ENCODE results near the gene EFCAB9.
A peak's percentile ranks its signal among the peaks of the same experiment; 100 is the strongest.

The EFCAB9 gene

DNA sequence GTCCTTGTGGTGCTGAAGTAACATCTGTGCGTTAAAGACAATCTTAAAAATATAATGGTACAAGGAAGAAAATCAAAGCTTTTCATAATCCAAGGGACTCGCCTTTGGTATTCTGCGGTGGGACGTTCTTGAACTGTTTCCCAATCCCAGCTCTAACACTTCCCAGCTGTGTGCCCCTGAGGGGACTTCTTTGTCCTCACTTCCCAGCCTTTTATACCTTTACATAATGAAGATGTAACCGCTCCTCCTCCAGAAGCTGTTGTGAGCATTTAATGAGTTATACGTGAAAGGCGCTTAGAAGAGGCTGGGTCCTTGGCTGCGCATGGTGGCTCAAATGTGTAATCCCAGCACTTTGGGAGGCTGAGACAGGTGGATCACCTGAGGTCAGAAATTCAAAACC is 22.9 kb upstream of the EFCAB9 start:
- TF ChIP-seq SPI1 (IDR thresholded peaks at IDR 0.05; ENCODE audit: borderline replicate concordance, low read depth) (no peak), POLR2AphosphoS5 (IDR thresholded peaks at IDR 0.05; ENCODE audit: low read depth) (no peak), GABPA (IDR thresholded peaks at IDR 0.05; ENCODE audit: low read depth) (no peak)
- TF ChIP-seq, protein P1, sequence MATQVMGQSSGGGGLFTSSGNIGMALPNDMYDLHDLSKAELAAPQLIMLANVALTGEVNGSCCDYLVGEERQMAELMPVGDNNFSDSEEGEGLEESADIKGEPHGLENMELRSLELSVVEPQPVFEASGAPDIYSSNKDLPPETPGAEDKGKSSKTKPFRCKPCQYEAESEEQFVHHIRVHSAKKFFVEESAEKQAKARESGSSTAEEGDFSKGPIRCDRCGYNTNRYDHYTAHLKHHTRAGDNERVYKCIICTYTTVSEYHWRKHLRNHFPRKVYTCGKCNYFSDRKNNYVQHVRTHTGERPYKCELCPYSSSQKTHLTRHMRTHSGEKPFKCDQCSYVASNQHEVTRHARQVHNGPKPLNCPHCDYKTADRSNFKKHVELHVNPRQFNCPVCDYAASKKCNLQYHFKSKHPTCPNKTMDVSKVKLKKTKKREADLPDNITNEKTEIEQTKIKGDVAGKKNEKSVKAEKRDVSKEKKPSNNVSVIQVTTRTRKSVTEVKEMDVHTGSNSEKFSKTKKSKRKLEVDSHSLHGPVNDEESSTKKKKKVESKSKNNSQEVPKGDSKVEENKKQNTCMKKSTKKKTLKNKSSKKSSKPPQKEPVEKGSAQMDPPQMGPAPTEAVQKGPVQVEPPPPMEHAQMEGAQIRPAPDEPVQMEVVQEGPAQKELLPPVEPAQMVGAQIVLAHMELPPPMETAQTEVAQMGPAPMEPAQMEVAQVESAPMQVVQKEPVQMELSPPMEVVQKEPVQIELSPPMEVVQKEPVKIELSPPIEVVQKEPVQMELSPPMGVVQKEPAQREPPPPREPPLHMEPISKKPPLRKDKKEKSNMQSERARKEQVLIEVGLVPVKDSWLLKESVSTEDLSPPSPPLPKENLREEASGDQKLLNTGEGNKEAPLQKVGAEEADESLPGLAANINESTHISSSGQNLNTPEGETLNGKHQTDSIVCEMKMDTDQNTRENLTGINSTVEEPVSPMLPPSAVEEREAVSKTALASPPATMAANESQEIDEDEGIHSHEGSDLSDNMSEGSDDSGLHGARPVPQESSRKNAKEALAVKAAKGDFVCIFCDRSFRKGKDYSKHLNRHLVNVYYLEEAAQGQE (IDR thresholded peaks at IDR 0.05; ENCODE audit: insufficient replicate concordance, low read depth) = no peak
- TF ChIP-seq, protein P2, sequence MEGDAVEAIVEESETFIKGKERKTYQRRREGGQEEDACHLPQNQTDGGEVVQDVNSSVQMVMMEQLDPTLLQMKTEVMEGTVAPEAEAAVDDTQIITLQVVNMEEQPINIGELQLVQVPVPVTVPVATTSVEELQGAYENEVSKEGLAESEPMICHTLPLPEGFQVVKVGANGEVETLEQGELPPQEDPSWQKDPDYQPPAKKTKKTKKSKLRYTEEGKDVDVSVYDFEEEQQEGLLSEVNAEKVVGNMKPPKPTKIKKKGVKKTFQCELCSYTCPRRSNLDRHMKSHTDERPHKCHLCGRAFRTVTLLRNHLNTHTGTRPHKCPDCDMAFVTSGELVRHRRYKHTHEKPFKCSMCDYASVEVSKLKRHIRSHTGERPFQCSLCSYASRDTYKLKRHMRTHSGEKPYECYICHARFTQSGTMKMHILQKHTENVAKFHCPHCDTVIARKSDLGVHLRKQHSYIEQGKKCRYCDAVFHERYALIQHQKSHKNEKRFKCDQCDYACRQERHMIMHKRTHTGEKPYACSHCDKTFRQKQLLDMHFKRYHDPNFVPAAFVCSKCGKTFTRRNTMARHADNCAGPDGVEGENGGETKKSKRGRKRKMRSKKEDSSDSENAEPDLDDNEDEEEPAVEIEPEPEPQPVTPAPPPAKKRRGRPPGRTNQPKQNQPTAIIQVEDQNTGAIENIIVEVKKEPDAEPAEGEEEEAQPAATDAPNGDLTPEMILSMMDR (IDR thresholded peaks at IDR 0.05; ENCODE audit: insufficient read depth, low read length) = no peak
- DNase-seq (ENCODE audit: low read depth in 1 of 2, low spot score in 1 of 2) = no peak
- no peak overlapping the region for H3K27ac ChIP-seq (replicated peaks)
- H3K27me3 ChIP-seq (ENCODE audit: insufficient read depth, poor library complexity, severe bottlenecking) = no peaks in the 10 kb centered on the region
- H3K4me3 ChIP-seq (replicated peaks; ENCODE audit: insufficient read depth, low read length) = no peak overlapping the region

DNA sequence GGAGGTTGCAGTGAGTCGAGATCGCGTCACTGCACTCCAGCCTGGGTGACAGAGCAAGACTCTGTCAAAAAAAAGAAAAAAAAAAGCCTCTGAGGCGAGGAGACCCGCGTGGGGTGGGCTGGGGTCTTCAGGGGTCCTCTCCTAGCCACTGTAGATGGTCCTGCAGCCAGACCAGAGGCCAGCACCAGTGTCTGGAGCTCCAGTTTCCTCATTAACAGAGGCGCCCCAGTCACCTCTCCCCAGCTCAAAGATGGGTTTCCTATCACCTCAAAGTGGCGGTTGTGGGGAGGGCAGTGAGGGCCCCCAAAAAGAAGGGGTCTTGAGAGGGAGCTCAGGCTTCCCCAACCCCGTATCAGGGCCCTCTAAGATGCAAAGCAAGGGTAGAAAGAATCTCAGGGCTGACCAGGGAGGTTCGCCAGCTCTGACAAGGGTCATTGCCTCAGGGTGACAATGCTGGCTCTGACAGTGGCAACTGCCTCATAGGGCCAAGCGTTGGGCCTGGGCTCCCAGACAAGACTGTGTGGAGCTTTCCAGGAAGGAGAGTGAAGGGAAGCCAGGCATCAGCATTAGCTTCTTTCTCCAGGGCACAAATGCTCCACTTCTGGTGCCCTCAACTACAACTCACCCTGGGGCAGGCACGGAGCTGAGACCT is 20.9 kb upstream of the EFCAB9 start:
- Histone ChIP-seq H3K27me3 (ENCODE audit: insufficient read depth, poor library complexity, severe bottlenecking) (no peaks in the 10 kb centered on the region), H3K4me3 (replicated peaks; ENCODE audit: insufficient read depth, low read length) (no peak overlapping the region), H3K27ac (replicated peaks) (no peak overlapping the region)
- TF ChIP-seq GABPA (IDR thresholded peaks at IDR 0.05; ENCODE audit: low read depth) (no peak), SPI1 (IDR thresholded peaks at IDR 0.05; ENCODE audit: borderline replicate concordance, low read depth) (no peak), POLR2AphosphoS5 (IDR thresholded peaks at IDR 0.05; ENCODE audit: low read depth) (no peak)
- TF ChIP-seq, protein P1 (IDR thresholded peaks at IDR 0.05; ENCODE audit: insufficient replicate concordance, low read depth) = no peak
- TF ChIP-seq, protein P2 (IDR thresholded peaks at IDR 0.05; ENCODE audit: insufficient read depth, low read length) = no peak
- no peak for DNase-seq (ENCODE audit: low read depth in 1 of 2, low spot score in 1 of 2)

DNA sequence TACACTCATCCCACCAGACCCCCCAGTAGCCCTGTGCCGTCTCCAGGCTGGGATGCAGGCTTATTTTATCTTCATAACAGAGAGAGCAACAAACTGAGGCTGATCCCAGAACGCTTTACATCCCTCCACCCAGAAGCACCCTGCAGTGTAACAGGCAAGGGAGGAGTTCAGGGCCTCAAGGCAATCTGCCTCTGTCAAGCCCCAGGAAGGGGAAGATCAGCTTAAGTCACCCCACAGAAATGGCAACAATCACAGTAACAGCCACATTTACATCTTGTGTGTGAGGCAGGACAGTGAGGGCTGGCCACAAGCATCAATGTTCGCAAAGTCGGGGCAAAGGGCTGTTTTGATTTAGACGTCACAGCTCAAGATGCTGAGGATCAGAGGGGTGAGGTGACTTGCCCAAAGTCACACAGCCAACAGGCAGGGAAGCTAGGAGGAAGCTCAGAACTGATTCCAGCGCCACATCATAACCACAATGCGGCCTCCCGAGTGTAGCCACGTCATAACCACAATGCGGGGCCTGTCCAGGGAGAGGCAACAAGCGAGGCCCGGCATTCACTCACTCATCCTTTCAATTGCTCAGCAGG is 20.3 kb upstream of the EFCAB9 start:
- TF ChIP-seq POLR2AphosphoS5 (IDR thresholded peaks at IDR 0.05; ENCODE audit: low read depth) = peak; percentile 63
- TF ChIP-seq, protein P2 (IDR thresholded peaks at IDR 0.05; ENCODE audit: insufficient read depth, low read length) = no peak
- peak; percentile 63 to 90 for DNase-seq (ENCODE audit: low read depth in 1 of 2, low spot score in 1 of 2)
- Histone ChIP-seq H3K27ac (replicated peaks) (peak overlapping the region; percentile 82), H3K27me3 (ENCODE audit: insufficient read depth, poor library complexity, severe bottlenecking) (no peaks in the 10 kb centered on the region), H3K4me3 (replicated peaks; ENCODE audit: insufficient read depth, low read length) (peak overlapping the region; percentile 42; the same call in 1 of the 2 replicates)

Data from HL-60 (cell line).